ENCODE measurements around the gene CDK9.

Gene CDK9

GRCh38 chr9:127793093-127793708, 7.4 kb downstream of the CDK9 start:
- Histone ChIP-seq H3K36me3 (ENCODE audit: low read length) (peaks cover 18% of the 10 kb centered on the region; the same call in 1 of the 2 replicates), H3K9me3 (ENCODE audit: insufficient read depth, low read length) (no peaks in the 10 kb centered on the region), H3K27me3 (ENCODE audit: low read length) (no peaks in the 10 kb centered on the region), H3F3A (ENCODE audit: insufficient read depth) (peaks cover 22% of the 10 kb centered on the region), H3K9ac (ENCODE audit: low read length) (no peak overlapping the region), H3K79me2 (ENCODE audit: insufficient read depth, low read length) (peaks cover 23% of the 10 kb centered on the region), H2AFZ (ENCODE audit: low read depth, low read length, severe bottlenecking) (no peak overlapping the region), H3K9me2 (replicated peaks; ENCODE audit: insufficient read depth, low read length) (no peaks in the 10 kb centered on the region), H4K20me1 (ENCODE audit: low read depth, low read length) (peaks cover 9% of the 10 kb centered on the region; the same call in 1 of the 2 replicates), H3K4me3 (ENCODE audit: insufficient read depth, low read length, poor library complexity, severe bottlenecking) (no peak overlapping the region), H3K4me2 (ENCODE audit: low read depth, low read length, poor library complexity, severe bottlenecking) (no peak overlapping the region), H3K27ac (ENCODE audit: low read depth, low read length) (no peak overlapping the region)
- TF ChIP-seq CTCF (IDR thresholded peaks at IDR 0.05; ENCODE audit: insufficient read depth, low read length, poor library complexity, severe bottlenecking) (no peak), EZH2phosphoT487 (conservative IDR thresholded peaks at IDR 0.05; ENCODE audit: low read length) (no peak)

- H2AFZ ChIP-seq (ENCODE audit: low read depth, low read length, severe bottlenecking), result no peak overlapping the region
- H3K9ac ChIP-seq (ENCODE audit: low read length), result no peak overlapping the region
- no peak for TF ChIP-seq CTCF (IDR thresholded peaks at IDR 0.05; ENCODE audit: insufficient read depth, low read length, poor library complexity, severe bottlenecking)
- no peak for TF ChIP-seq EZH2phosphoT487 (conservative IDR thresholded peaks at IDR 0.05; ENCODE audit: low read length)
- H3K9me2 ChIP-seq (replicated peaks; ENCODE audit: insufficient read depth, low read length), result no peaks in the 10 kb centered on the region
- no peak overlapping the region for H3K27ac ChIP-seq (ENCODE audit: low read depth, low read length)
- no peaks in the 10 kb centered on the region for H3K9me3 ChIP-seq (ENCODE audit: insufficient read depth, low read length)
- H3K36me3 ChIP-seq (ENCODE audit: low read length), result peaks cover 18% of the 10 kb centered on the region; the same call in 1 of the 2 replicates
- H3K4me3 ChIP-seq (ENCODE audit: insufficient read depth, low read length, poor library complexity, severe bottlenecking), result no peak overlapping the region
- no peaks in the 10 kb centered on the region for H3K27me3 ChIP-seq (ENCODE audit: low read length)
- H3F3A ChIP-seq (ENCODE audit: insufficient read depth), result peaks cover 22% of the 10 kb centered on the region
- peaks cover 14% of the 10 kb centered on the region for H3K79me2 ChIP-seq (ENCODE audit: insufficient read depth, low read length)
- H4K20me1 ChIP-seq (ENCODE audit: low read depth, low read length), result peaks cover 6% of the 10 kb centered on the region; the same call in 1 of the 2 replicates
- H3K4me2 ChIP-seq (ENCODE audit: low read depth, low read length, poor library complexity, severe bottlenecking), result no peak overlapping the region
Observed at GRCh38 chr9:127794001-127794791, 8.4 kb downstream of the CDK9 start.

- peaks cover 22% of the 10 kb centered on the region for H3F3A ChIP-seq (ENCODE audit: insufficient read depth)
- no peak overlapping the region for H2AFZ ChIP-seq (ENCODE audit: low read depth, low read length, severe bottlenecking)
- H3K4me2 ChIP-seq (ENCODE audit: low read depth, low read length, poor library complexity, severe bottlenecking), result no peak overlapping the region
- TF ChIP-seq CTCF (IDR thresholded peaks at IDR 0.05; ENCODE audit: insufficient read depth, low read length, poor library complexity, severe bottlenecking), result no peak
- no peaks in the 10 kb centered on the region for H3K9me2 ChIP-seq (replicated peaks; ENCODE audit: insufficient read depth, low read length)
- no peaks in the 10 kb centered on the region for H3K9me3 ChIP-seq (ENCODE audit: insufficient read depth, low read length)
- H4K20me1 ChIP-seq (ENCODE audit: low read depth, low read length), result no peaks in the 10 kb centered on the region
- H3K79me2 ChIP-seq (ENCODE audit: insufficient read depth, low read length), result no peaks in the 10 kb centered on the region
- H3K27ac ChIP-seq (ENCODE audit: low read depth, low read length), result no peak overlapping the region
- no peak overlapping the region for H3K4me3 ChIP-seq (ENCODE audit: insufficient read depth, low read length, poor library complexity, severe bottlenecking)
- H3K36me3 ChIP-seq (ENCODE audit: low read length), result peaks cover 5% of the 10 kb centered on the region; the same call in 1 of the 2 replicates
- no peak overlapping the region for H3K9ac ChIP-seq (ENCODE audit: low read length)
- H3K27me3 ChIP-seq (ENCODE audit: low read length), result no peaks in the 10 kb centered on the region
Observed at GRCh38 chr9:127796225-127796813, 10.5 kb downstream of the CDK9 start.

All from SU-DHL-6 (cell line).